Uterus (tissue), 2 donors: Measurements from ENCODE around the gene PSMD10.

Experiments used
- CTCF ChIP-seq, 4 experiments: fragments of 200-600 bp in 2 of 4; fragments of 450-650 bp in 2 of 4; sonication (generic) in 2 of 4; IDR thresholded peaks; one replicate each; pipeline ENCODE4 v1.5.1; 2016 to 2019; ENCODE audit warnings: antibody characterized with exemption in 4 of 4, mild to moderate bottlenecking in 2 of 4, moderate library complexity in 1 of 4
- POLR2A ChIP-seq, 2 donors: fragments of 450-650 bp; IDR thresholded peaks; one replicate each; pipeline ENCODE4 v1.6.1; 2016; ENCODE audit warnings: antibody characterized with exemption in 2 of 2, mild to moderate bottlenecking in 1 of 2, moderate library complexity in 1 of 2

GRCh38 chrX:108044554-108045256 lies 46.6 kb downstream of the PSMD10 start, which contains the start of gene VSIG1:
- TF ChIP-seq CTCF (IDR thresholded peaks at IDR 0.05) (no peak), POLR2A (IDR thresholded peaks at IDR 0.05) (no peak)
